Suprapubic skin (tissue), 4 donors: ENCODE results near the gene SMCO1. TPM values are rescaled to one million over a fixed set of nuclear protein-coding genes. Genes with fewer than 3 reads are reported as not detected.
"Not testable (repeated sequence)": the region's sequence is repeated elsewhere in the genome, so short reads cannot be mapped to it uniquely, and the experiment has no call there.

Experiments used
- DNase-seq, 2 donors: peaks; one replicate each; pipeline ENCODE4 v3.0.0-alpha.2; 2019; ENCODE audit warnings: low spot score in 2 of 2
- H3K27ac ChIP-seq: fragments of 200-600 bp; sonication (generic); one replicate; pipeline ENCODE4 v1.5.1; 2019
- H3K27me3 ChIP-seq: fragments of 200-600 bp; sonication (generic); one replicate; pipeline ENCODE4 v1.5.1; 2019
- H3K36me3 ChIP-seq: fragments of 200-600 bp; sonication (generic); one replicate; pipeline ENCODE4 v1.5.1; 2019
- H3K4me1 ChIP-seq: fragments of 200-600 bp; sonication (generic); one replicate; pipeline ENCODE4 v1.5.1; 2019
- H3K4me3 ChIP-seq: fragments of 200-600 bp; sonication (generic); one replicate; pipeline ENCODE4 v1.5.1; 2019; ENCODE audit warnings: mild to moderate bottlenecking
- H3K9me3 ChIP-seq: fragments of 200-600 bp; sonication (generic); one replicate; pipeline ENCODE4 v1.5.1; 2019
- EP300 ChIP-seq: sonication (generic); formaldehyde crosslinking; IDR thresholded peaks from one replicate; pipeline ENCODE4 v1.6.1; 2017; ENCODE audit warnings: antibody characterized with exemption
- POLR2A ChIP-seq, 2 donors: fragments of 450-650 bp; IDR thresholded peaks; one replicate each; pipeline ENCODE4 v1.6.1; 2017; ENCODE audit warnings: antibody characterized with exemption in 2 of 2, mild to moderate bottlenecking in 2 of 2, moderate library complexity in 2 of 2
- POLR2AphosphoS5 ChIP-seq, 3 donors: sonication (generic); formaldehyde crosslinking; IDR thresholded peaks; one replicate each; pipeline ENCODE4 v1.6.1; 2017; ENCODE audit warnings: antibody characterized with exemption in 3 of 3
- WGBS: methylation state at CpG from one replicate; pipeline ENCODE4 v1.1.5; 2018; 5-methylcytosine and 5-hydroxymethylcytosine counted together
- total RNA-seq, 4 donors: library from RNA; depleted of rRNA; stranded (reverse); fragments of >200 nt; gene quantifications; one replicate each; pipeline ENCODE4 v1.1.0, GENCODE V29; 2016
- TF ChIP-seq, protein P1 (sequence below), 2 donors: fragments of 200-600 bp in 1 of 2; fragments of 450-650 bp in 1 of 2; sonication (generic) in 1 of 2; IDR thresholded peaks; one replicate each; pipeline ENCODE4 v1.5.1; 2016 to 2019; ENCODE audit warnings: antibody characterized with exemption in 2 of 2, mild to moderate bottlenecking in 1 of 2, moderate library complexity in 1 of 2

SMCO1 gene
- total RNA-seq, 4 donors from 2014 or later = not detected

DNA sequence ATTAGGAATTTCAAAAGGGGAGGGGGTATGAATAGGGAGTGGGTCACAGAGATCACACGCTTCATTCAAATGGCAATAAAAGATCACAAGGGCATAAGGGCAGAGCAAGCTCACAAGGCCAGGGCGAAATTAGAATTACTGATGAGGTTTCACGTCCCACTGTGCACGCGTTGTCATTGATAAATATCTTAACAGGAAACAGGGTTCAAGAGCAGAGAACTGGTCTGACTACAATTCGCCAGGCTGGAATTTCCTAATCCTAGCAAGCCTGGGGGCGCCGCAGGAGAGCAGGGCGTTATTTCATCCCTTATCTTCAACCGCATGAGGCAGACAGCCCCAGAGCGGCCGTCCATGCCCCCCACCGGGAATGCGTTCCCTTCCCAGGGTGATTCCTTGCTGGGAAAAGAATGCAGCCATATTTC is 18.1 kb upstream of the SMCO1 start:
- no peak for DNase-seq
- TF ChIP-seq POLR2AphosphoS5 (IDR thresholded peaks at IDR 0.05) = no peak
- Histone ChIP-seq H3K9me3 (no peaks in the 10 kb centered on the region), H3K27me3 (no peaks in the 10 kb centered on the region), H3K36me3 (no peaks in the 10 kb centered on the region), H3K4me1 (peaks cover 10% of the 10 kb centered on the region), H3K4me3 (no peak overlapping the region), H3K27ac (no peak overlapping the region)
- WGBS = 34% methylated on average over 14 of the region's 14 CpGs

DNA sequence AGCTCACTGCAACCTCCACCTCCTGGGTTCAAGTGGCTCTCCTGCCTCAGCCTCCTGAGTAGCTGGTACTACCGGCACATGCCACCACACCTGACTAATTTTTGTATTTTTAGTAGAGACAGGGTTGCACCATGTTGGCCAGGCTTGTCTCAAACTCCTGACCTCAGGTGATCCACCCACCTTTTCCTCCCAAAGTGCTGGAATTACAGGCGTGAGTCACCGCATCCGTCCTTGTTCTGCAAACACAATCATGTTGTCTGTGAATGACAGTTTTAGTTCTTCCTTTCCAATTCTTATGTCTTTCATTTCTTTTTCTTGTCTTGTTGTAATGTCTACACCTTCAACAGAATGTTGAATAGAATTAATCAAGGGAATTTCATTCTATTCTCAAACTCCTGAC is 16.3 kb upstream of the SMCO1 start:
- no peak for DNase-seq
- Histone ChIP-seq H3K36me3 (no peaks in the 10 kb centered on the region), H3K9me3 (no peaks in the 10 kb centered on the region), H3K4me1 (peaks cover 14% of the 10 kb centered on the region), H3K4me3 (no peak overlapping the region), H3K27me3 (no peaks in the 10 kb centered on the region), H3K27ac (no peak overlapping the region)
- TF ChIP-seq POLR2A (IDR thresholded peaks at IDR 0.05) (no peak), EP300 (no peak), POLR2AphosphoS5 (IDR thresholded peaks at IDR 0.05) (no peak)
- TF ChIP-seq, protein P1, sequence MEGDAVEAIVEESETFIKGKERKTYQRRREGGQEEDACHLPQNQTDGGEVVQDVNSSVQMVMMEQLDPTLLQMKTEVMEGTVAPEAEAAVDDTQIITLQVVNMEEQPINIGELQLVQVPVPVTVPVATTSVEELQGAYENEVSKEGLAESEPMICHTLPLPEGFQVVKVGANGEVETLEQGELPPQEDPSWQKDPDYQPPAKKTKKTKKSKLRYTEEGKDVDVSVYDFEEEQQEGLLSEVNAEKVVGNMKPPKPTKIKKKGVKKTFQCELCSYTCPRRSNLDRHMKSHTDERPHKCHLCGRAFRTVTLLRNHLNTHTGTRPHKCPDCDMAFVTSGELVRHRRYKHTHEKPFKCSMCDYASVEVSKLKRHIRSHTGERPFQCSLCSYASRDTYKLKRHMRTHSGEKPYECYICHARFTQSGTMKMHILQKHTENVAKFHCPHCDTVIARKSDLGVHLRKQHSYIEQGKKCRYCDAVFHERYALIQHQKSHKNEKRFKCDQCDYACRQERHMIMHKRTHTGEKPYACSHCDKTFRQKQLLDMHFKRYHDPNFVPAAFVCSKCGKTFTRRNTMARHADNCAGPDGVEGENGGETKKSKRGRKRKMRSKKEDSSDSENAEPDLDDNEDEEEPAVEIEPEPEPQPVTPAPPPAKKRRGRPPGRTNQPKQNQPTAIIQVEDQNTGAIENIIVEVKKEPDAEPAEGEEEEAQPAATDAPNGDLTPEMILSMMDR (IDR thresholded peaks at IDR 0.05) = no peak
- 74% methylated on average over 4 of the region's 4 CpGs for WGBS

DNA sequence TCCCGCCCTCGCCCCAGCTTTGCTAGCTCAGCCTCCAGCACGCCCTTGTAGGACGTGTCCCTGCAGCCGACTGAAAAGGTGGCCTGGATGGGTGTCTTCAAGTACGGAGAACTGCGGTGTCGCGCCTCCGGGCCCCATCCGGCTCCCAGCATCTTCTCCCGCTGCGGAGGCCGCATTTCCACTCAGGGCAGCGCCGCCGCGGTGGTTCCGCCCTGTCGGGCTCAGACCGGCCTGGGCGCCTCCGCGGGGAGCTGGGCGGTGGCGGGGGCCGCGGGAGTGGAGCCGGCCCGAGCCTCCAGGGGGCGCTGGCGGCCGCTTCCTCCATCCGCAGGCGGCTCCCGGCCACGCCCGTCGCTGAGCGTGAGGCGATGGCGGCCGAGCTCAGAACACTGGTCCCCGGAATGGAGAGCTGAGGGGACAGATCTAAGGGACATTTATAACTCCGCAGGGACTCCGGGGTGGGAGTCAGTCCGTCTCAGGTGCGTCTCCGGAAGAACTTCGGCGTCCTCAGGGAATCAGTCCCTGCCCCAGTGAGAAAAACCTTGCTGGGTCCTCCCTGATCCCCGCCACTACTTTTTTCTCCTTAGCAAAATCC is 13.6 kb upstream of the SMCO1 start:
- 5% methylated on average over 25 of the region's 52 CpGs for WGBS
- Histone ChIP-seq H3K27ac (peak overlapping the region; percentile 18), H3K9me3 (no peaks in the 10 kb centered on the region), H3K27me3 (no peaks in the 10 kb centered on the region), H3K4me3 (peak overlapping the region; percentile 48), H3K36me3 (no peaks in the 10 kb centered on the region), H3K4me1 (peaks cover 14% of the 10 kb centered on the region)
- peak in 1 of 2 donors; percentile 73 for DNase-seq
- TF ChIP-seq, protein P1 (IDR thresholded peaks at IDR 0.05) = peak; percentile 60 to 96
- TF ChIP-seq EP300 = no peak

DNA sequence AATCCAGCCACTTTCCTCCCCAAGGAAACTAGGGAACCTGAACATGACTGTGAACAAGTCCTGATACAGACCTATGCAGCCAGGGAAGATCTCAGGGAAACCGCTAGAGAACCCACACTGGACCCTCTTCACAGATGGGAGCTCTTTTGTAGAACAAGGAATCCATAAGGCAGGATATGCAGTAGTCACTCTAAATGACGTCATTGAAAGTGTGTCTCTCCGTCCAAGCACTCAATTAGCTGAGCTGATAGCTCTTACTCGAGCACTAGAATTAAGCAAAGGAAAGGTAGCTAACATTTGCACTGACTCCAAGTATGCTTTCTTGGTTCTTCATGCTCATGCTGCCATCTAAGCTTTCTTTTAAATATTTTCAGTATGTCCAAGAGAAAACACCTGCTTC is 10.0 kb upstream of the SMCO1 start:
- H3K36me3 ChIP-seq = no peaks in the 10 kb centered on the region
- 92% methylated on average over 4 of the region's 4 CpGs for WGBS
- no peak overlapping the region for H3K4me3 ChIP-seq
- H3K27me3 ChIP-seq = no peaks in the 10 kb centered on the region
- no peak overlapping the region for H3K27ac ChIP-seq
- DNase-seq = no peak
- TF ChIP-seq, protein P1 (IDR thresholded peaks at IDR 0.05) = no peak
- TF ChIP-seq POLR2AphosphoS5 (IDR thresholded peaks at IDR 0.05) (no peak), POLR2A (IDR thresholded peaks at IDR 0.05) (no peak), EP300 (no peak)
- no peaks in the 10 kb centered on the region for H3K9me3 ChIP-seq
- peaks cover 14% of the 10 kb centered on the region for H3K4me1 ChIP-seq

DNA sequence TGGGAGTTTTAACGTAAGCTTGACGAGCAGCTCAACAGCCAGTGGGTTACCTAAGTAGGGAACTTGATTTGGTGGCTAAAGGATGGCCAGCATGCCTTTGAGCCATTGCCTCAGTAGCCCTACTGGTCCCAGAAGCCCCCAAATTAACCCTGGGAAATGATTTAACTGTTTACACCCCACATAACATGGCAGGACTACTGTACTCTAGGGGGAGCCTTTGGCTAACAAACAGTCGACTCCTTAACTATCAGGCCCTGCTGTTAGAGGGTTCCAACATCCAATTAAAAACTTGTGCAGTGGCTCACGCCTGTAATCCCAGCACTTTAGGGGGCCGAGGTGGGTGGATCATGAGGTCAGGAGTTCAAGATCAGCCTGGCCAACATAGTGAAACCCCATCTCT is 9.4 kb upstream of the SMCO1 start:
- Histone ChIP-seq H3K4me3 (no peak overlapping the region), H3K27me3 (no peaks in the 10 kb centered on the region), H3K4me1 (peaks cover 14% of the 10 kb centered on the region), H3K9me3 (peaks cover 3% of the 10 kb centered on the region), H3K27ac (no peak overlapping the region), H3K36me3 (no peaks in the 10 kb centered on the region)
- no peak for DNase-seq
- 69% methylated on average over 5 of the region's 5 CpGs for WGBS
- TF ChIP-seq, protein P1 (IDR thresholded peaks at IDR 0.05) = no peak
- no peak for TF ChIP-seq EP300
- TF ChIP-seq POLR2A (IDR thresholded peaks at IDR 0.05) = no peak
- no peak for TF ChIP-seq POLR2AphosphoS5 (IDR thresholded peaks at IDR 0.05)

DNA sequence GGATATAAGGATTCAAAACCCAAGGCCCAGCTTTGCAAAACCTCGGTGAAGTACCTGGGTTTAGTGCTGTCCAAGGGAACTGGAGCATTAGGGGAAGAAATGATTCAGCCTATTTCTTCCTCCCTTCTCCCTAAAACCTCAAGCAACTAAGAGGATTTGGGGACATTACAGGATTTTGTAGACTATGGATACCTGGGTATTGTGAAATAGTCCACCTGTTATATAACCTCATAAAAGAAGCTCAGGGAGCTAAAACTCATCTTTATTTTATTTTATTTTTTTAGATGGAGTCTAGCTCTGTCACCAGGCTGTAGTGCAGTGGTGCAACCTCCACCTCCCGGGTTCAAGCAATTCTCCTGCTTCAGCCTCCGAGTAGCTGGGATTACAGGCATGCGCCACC is 8.7 kb upstream of the SMCO1 start:
- Histone ChIP-seq H3K36me3 (no peaks in the 10 kb centered on the region), H3K4me3 (no peak overlapping the region), H3K4me1 (peaks cover 9% of the 10 kb centered on the region), H3K27me3 (no peaks in the 10 kb centered on the region), H3K27ac (no peak overlapping the region), H3K9me3 (peaks cover 3% of the 10 kb centered on the region)
- no peak for DNase-seq
- no peak for TF ChIP-seq POLR2AphosphoS5 (IDR thresholded peaks at IDR 0.05)
- TF ChIP-seq, protein P1 (IDR thresholded peaks at IDR 0.05) = no peak
- TF ChIP-seq EP300 = no peak
- no peak for TF ChIP-seq POLR2A (IDR thresholded peaks at IDR 0.05)
- 94% methylated on average over 4 of the region's 4 CpGs for WGBS

DNA sequence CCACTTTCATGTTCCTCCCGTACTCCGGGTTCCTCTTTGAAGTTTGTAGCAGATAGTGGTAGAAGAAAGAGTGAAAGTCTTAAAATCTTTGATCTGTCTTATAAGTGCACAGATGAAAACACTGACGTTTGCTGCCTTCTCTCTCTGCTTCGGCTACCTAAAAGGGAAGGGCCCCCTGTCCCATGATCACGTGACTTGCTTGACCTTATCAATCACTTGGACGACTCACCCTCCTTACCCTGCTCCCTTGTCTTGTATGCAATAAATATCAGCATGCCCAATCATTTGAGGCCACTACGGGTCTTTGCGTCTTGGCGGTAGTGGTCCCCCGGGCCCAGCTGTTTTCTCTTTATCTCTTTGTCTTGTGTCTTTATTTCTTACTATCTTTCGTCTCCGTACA is 6.1 kb upstream of the SMCO1 start:
- H3K36me3 ChIP-seq, H3K4me1 ChIP-seq, H3K27ac ChIP-seq, H3K4me3 ChIP-seq, DNase-seq, H3K27me3 ChIP-seq, H3K9me3 ChIP-seq: not testable (repeated sequence)
- 93% methylated on average over 12 of the region's 12 CpGs for WGBS
